Erythroblast (primary cell): Measurements from ENCODE around the gene PRPH2.

ENCODE experiments used
- GATA1 ChIP-seq: IDR thresholded peaks from 2 replicates; pipeline ENCODE4 v1.6.1; 2011; ENCODE audit warnings: low read depth, mild to moderate bottlenecking, control low read depth, low read length, moderate library complexity
- POLR2A ChIP-seq: IDR thresholded peaks from 2 replicates; pipeline ENCODE4 v1.6.1; 2011; ENCODE audit warnings: mild to moderate bottlenecking, low read length

- TF ChIP-seq POLR2A: no peak
- no peak for TF ChIP-seq GATA1
Measured at GRCh38 chr6:42769836-42770235, 47.4 kb upstream of the PRPH2 start.
